ENCODE results near the gene FOXE1.

Gene FOXE1

DNA sequence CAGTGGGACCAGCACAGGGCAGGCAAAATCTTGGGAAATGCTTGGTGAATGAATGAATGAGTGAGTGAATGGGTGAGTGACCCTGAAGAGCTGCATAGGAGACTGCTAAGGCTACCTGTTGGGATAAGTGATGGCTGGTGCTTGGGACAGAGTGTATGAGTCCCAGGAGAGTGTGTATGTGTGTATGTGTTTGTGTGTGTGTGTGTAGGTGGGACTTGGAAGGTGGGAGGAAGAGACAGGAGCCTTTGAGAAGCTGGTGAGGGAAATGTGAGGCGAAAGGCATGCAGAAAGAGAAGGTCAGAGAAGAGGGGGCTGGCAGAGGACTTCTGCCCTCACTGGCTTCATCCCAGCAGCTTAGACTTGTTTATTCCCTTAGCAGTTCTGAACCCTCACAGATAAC is 33.3 kb upstream of the FOXE1 start:
- Histone ChIP-seq H2AFZ (ENCODE audit: low read length, unreplicated experiment) (no peak overlapping the region), H3K79me2 (ENCODE audit: control insufficient read depth, insufficient read depth, low read length, unreplicated experiment) (no peaks in the 10 kb centered on the region), H3K27ac (ENCODE audit: low read depth, low read length) (no peak overlapping the region), H3K36me3 (ENCODE audit: insufficient read depth, low read length) (no peaks in the 10 kb centered on the region), H3K4me3 (ENCODE audit: low read depth, low read length) (no peak overlapping the region), H3K27me3 (ENCODE audit: insufficient read depth, low read length) (peaks cover 56% of the 10 kb centered on the region), H3K4me1 (ENCODE audit: control insufficient read depth, insufficient read depth, low read length, unreplicated experiment) (no peaks in the 10 kb centered on the region)

DNA sequence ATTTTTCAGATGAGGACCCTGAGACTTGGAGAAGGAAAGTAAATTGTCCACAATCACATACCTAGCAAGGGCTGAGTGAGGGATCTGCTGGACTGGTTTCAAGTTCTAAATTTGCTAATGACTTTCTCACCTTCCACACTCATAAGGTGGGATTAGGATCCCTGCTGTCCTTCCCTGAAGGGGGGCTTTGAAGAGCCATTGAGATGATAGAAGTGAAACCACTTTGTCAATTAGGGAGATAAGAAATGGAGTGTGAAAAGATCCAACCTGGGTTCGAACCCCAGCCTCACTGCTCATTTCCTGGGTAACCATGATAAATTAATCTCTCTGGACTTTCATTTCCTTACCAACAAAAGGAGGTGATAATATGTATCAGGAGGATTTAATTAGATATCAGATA is 32.7 kb upstream of the FOXE1 start:
- no peak overlapping the region for H2AFZ ChIP-seq (ENCODE audit: low read length, unreplicated experiment)
- H3K4me1 ChIP-seq (ENCODE audit: control insufficient read depth, insufficient read depth, low read length, unreplicated experiment), result no peaks in the 10 kb centered on the region
- H3K4me3 ChIP-seq (ENCODE audit: low read depth, low read length), result no peak overlapping the region
- H3K27me3 ChIP-seq (ENCODE audit: insufficient read depth, low read length), result peaks cover 62% of the 10 kb centered on the region
- no peak overlapping the region for H3K27ac ChIP-seq (ENCODE audit: low read depth, low read length)
- no peaks in the 10 kb centered on the region for H3K79me2 ChIP-seq (ENCODE audit: control insufficient read depth, insufficient read depth, low read length, unreplicated experiment)
- H3K36me3 ChIP-seq (ENCODE audit: insufficient read depth, low read length), result no peaks in the 10 kb centered on the region

DNA sequence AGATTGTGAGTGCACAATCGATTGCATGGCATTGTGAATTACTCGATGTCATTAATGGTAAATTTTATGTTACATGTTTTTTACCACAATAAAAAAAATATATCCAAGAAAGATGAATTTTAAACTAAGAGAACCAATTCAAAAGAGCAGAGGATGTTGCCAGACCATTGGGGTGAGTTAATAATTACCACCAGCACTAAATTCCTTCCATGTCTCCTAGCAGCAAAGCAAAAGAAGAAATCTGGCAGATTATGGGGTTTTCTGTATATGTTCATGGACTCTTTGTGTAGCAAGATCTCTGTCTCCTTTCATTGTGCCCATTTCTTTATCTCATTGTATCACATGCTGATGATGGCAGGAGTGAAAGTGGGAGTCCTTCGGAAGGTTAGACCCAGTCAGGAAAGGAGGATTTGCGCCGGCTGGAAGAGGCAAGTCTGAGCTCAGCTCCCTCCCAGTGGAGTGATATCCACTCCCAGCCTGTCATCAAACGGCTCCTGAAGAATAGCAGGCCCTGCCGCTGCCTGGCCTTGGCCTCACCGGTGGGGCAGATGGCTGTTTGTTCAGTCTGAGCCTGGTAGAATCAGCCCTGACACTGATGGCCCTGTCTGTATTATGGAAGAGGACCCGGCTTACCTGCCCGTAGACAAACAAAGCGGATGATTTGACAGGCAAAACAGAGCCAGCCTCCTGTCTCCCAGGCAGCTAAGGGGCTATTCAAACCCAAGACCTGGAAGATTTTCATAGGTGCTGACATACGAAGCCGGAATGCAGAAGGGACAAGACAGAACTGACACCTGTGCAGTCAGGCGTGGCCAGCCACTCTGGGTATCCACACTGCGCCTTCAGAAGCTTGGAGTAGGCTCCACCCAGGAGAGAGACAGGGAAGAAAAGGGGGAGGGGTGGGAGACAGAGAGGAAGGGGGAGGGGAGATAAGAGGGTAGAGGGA is 21.9 kb upstream of the FOXE1 start:
- no peaks in the 10 kb centered on the region for H3K79me2 ChIP-seq (ENCODE audit: control insufficient read depth, insufficient read depth, low read length, unreplicated experiment)
- no peak overlapping the region for H2AFZ ChIP-seq (ENCODE audit: low read length, unreplicated experiment)
- H3K27ac ChIP-seq (ENCODE audit: low read depth, low read length), result no peak overlapping the region
- H3K4me3 ChIP-seq (ENCODE audit: low read depth, low read length), result no peak overlapping the region
- H3K36me3 ChIP-seq (ENCODE audit: insufficient read depth, low read length), result no peaks in the 10 kb centered on the region
- H3K4me1 ChIP-seq (ENCODE audit: control insufficient read depth, insufficient read depth, low read length, unreplicated experiment), result no peaks in the 10 kb centered on the region
- H3K27me3 ChIP-seq (ENCODE audit: insufficient read depth, low read length), result peaks cover 26% of the 10 kb centered on the region

DNA sequence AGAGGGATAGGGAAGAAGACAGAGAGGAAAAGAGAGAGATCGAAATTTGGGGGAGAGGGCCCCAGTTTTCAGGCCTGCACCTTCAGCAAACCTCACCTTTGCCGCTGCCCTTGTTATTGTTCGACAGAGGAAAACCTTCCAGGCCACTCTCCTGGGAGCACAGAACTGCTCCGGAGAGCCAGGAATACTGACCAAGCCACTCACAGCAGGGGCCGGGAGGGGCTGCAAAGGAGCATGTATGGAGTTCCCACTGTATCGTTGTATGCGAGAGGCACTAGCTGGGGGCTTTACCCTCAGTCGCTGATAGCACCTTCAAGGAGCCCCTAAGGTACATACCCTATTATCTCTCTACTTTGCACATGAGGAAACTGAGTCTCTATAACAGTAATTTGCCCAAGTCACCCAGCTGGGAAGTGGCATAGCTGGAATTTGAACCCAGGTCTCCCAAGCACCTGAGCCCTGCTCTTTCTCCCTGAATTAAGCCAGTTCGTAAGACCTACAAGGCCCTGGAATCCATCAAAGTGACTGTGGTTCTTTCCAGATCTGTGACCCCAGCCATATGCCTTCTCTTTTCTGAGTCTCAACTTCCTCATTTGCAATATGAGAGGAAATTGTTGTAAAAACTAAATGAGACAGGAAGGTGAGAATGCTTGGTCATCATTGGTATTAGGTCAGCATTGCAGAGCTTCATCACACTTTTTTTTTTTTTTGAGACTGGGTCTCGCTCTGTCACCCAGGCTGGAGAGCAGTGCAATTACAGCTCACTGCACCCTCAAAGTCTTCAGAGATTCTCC is 21.0 kb upstream of the FOXE1 start:
- Histone ChIP-seq H3K27ac (ENCODE audit: low read depth, low read length) (no peak overlapping the region), H3K27me3 (ENCODE audit: insufficient read depth, low read length) (peaks cover 18% of the 10 kb centered on the region), H3K4me1 (ENCODE audit: control insufficient read depth, insufficient read depth, low read length, unreplicated experiment) (no peaks in the 10 kb centered on the region), H3K4me3 (ENCODE audit: low read depth, low read length) (no peak overlapping the region), H3K79me2 (ENCODE audit: control insufficient read depth, insufficient read depth, low read length, unreplicated experiment) (no peaks in the 10 kb centered on the region), H2AFZ (ENCODE audit: low read length, unreplicated experiment) (no peak overlapping the region), H3K36me3 (ENCODE audit: insufficient read depth, low read length) (no peaks in the 10 kb centered on the region)

DNA sequence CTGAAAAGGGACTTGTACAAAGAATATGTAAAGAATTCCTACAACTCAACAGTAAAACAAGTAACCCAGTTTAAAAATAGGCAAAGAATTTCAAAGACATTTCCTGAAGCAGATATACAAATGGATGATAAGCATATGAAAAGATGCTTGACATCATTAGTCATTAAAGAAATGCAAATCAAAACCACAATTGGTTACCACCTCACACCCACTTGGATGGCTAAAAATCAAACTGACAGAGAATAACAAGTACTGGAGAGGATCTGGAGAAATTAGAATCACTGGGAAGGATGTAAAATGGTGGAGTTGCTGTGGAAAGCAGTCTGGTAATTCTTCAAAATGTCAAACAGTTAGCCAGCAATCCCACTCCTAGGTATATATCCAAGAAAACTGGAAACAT is 12.5 kb upstream of the FOXE1 start:
- peaks cover 9% of the 10 kb centered on the region for H3K4me1 ChIP-seq (ENCODE audit: control insufficient read depth, insufficient read depth, low read length, unreplicated experiment)
- no peak overlapping the region for H2AFZ ChIP-seq (ENCODE audit: low read length, unreplicated experiment)
- peaks cover 19% of the 10 kb centered on the region for H3K27me3 ChIP-seq (ENCODE audit: insufficient read depth, low read length)
- H3K79me2 ChIP-seq (ENCODE audit: control insufficient read depth, insufficient read depth, low read length, unreplicated experiment), result no peaks in the 10 kb centered on the region
- no peak overlapping the region for H3K27ac ChIP-seq (ENCODE audit: low read depth, low read length)
- H3K4me3 ChIP-seq (ENCODE audit: low read depth, low read length), result no peak overlapping the region
- H3K36me3 ChIP-seq (ENCODE audit: insufficient read depth, low read length), result no peaks in the 10 kb centered on the region

DNA sequence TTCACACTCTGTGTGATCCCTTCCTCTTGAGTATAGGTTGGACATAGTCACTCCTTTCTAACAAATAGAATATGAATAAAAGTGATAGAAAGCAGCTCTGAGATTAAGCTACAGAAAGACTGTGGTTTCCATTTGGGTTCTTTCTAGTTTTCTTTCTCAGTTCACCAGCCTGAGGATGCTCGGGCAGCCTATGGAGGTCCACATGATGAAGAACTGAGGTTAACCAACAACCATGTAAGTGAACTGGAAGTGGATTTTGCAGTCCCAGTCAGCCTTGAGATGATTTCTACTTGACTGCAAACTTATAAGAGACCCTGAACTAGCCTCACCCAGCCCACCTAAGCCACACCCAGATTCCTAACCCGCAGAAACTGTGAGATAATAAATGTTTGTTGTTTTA is 10.1 kb upstream of the FOXE1 start:
- no peak overlapping the region for H3K4me3 ChIP-seq (ENCODE audit: low read depth, low read length)
- H3K27ac ChIP-seq (ENCODE audit: low read depth, low read length), result no peak overlapping the region
- peaks cover 10% of the 10 kb centered on the region for H3K4me1 ChIP-seq (ENCODE audit: control insufficient read depth, insufficient read depth, low read length, unreplicated experiment)
- no peak overlapping the region for H2AFZ ChIP-seq (ENCODE audit: low read length, unreplicated experiment)
- no peaks in the 10 kb centered on the region for H3K79me2 ChIP-seq (ENCODE audit: control insufficient read depth, insufficient read depth, low read length, unreplicated experiment)
- H3K36me3 ChIP-seq (ENCODE audit: insufficient read depth, low read length), result no peaks in the 10 kb centered on the region
- H3K27me3 ChIP-seq (ENCODE audit: insufficient read depth, low read length), result peaks cover 43% of the 10 kb centered on the region

DNA sequence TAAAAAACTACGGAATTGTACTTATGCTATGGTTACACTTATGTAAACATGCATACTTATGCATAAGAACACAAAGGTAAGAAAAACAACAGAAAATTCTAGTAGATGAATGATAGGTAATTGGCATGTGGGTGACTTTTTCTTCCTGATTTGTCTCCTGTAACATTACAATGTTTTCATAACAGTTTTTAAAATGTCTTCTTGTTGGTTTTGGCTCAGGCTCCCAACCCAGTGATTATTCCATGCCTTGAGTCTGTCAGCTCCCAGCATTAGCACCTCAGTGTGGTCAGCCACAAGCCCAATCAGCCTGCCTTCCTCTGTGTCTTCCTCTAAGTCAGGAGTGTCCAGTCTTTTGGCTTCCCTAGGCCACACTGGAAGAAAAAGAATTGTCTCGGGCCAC is 7.9 kb upstream of the FOXE1 start:
- Histone ChIP-seq H3K36me3 (ENCODE audit: insufficient read depth, low read length) (no peaks in the 10 kb centered on the region), H3K27ac (ENCODE audit: low read depth, low read length) (no peak overlapping the region), H3K27me3 (ENCODE audit: insufficient read depth, low read length) (peaks cover 60% of the 10 kb centered on the region)

DNA sequence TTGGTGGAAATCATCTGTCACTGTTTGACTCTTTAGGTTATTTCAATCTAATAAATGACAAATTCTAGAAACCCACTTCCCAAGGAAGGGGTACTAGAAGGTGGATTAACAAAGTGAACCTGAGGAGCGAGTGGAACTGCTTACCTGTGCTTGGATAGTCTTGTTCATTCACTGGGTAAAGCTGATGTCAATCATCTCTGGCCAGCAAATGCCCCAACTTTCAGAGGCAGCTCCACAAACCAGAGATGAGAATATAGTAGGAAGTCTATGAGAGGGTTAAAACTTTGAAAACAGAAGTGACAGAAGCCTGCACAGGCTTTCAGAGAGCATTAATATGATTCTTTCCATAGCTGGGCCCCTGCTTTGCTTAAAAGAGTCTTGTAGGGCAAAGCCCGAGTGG is 7.3 kb upstream of the FOXE1 start:
- H3K36me3 ChIP-seq (ENCODE audit: insufficient read depth, low read length), result no peaks in the 10 kb centered on the region
- peaks cover 67% of the 10 kb centered on the region for H3K27me3 ChIP-seq (ENCODE audit: insufficient read depth, low read length)
- no peak overlapping the region for H2AFZ ChIP-seq (ENCODE audit: low read length, unreplicated experiment)
- no peak overlapping the region for H3K4me3 ChIP-seq (ENCODE audit: low read depth, low read length)
- peaks cover 6% of the 10 kb centered on the region for H3K4me1 ChIP-seq (ENCODE audit: control insufficient read depth, insufficient read depth, low read length, unreplicated experiment)
- H3K79me2 ChIP-seq (ENCODE audit: control insufficient read depth, insufficient read depth, low read length, unreplicated experiment), result no peaks in the 10 kb centered on the region
- no peak overlapping the region for H3K27ac ChIP-seq (ENCODE audit: low read depth, low read length)

More for the DNA sequence above, 7.9 kb upstream of the FOXE1 start:
- no peaks in the 10 kb centered on the region for H3K79me2 ChIP-seq (ENCODE audit: control insufficient read depth, insufficient read depth, low read length, unreplicated experiment)
- H3K4me1 ChIP-seq (ENCODE audit: control insufficient read depth, insufficient read depth, low read length, unreplicated experiment), result peaks cover 12% of the 10 kb centered on the region
- no peak overlapping the region for H2AFZ ChIP-seq (ENCODE audit: low read length, unreplicated experiment)
- H3K4me3 ChIP-seq (ENCODE audit: low read depth, low read length), result no peak overlapping the region

DNA sequence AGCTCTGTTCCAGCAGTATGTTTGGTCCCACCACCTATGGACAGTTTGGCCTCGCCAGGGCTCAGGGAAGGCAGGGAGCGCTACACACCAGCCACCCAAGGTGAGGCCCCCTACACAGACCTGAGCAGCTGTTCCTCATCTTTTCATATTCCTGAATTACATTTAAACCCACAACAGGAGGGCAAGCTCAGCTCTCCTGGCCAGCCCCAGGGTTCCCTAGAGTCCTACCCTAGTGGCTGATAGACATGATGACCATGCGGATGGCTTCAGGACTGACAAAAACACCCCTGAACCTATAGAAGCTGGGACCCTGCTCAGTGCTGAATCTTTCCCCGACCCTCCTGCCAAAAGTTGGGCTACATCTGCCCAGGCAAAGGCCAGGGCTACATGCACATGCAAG is 6.7 kb upstream of the FOXE1 start:
- peaks cover 6% of the 10 kb centered on the region for H3K4me1 ChIP-seq (ENCODE audit: control insufficient read depth, insufficient read depth, low read length, unreplicated experiment)
- H3K36me3 ChIP-seq (ENCODE audit: insufficient read depth, low read length), result no peaks in the 10 kb centered on the region
- peaks cover 73% of the 10 kb centered on the region for H3K27me3 ChIP-seq (ENCODE audit: insufficient read depth, low read length)

DNA sequence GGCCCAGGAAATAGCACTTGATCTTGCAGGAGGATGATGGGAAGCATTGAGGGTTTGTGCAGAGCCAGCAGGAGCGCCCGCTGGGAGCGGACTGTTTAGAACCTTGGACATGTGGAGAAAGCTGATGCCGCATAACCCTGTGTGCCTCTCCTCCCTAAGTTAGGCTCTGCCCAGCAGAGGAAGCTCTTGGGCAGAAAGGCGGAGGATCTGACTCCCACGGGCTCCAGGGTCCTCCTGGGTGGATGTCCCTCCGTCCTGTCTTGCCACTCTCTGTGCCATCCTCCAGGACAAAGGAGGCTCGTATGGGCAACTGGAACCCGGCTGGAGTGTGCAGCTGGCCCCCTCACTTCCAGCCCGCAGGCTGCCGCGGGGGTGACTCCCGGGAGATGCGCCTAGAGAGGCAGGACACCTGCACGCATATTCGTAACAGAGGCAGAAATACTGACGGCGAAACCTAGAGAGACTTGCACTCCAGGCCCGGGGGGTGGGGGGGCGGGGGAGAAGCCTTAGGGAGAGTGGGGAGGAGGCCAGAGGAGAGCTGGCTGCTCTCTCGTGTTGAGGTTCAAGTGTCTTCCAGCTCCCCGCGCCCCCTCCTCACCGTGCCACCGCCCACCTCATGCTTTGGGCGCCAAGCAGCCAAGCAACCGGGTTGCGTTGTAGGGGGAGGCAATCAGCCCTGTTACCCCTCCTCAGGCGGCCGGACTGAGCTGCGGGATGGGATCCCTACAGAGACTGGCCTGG is 5.4 kb upstream of the FOXE1 start:
- Histone ChIP-seq H3K27ac (ENCODE audit: low read depth, low read length) (no peak overlapping the region), H3K79me2 (ENCODE audit: control insufficient read depth, insufficient read depth, low read length, unreplicated experiment) (no peaks in the 10 kb centered on the region), H3K4me3 (ENCODE audit: low read depth, low read length) (peak overlapping the region; percentile 50), H3K4me1 (ENCODE audit: control insufficient read depth, insufficient read depth, low read length, unreplicated experiment) (peaks cover 6% of the 10 kb centered on the region), H3K36me3 (ENCODE audit: insufficient read depth, low read length) (no peaks in the 10 kb centered on the region), H3K27me3 (ENCODE audit: insufficient read depth, low read length) (peaks cover 80% of the 10 kb centered on the region), H2AFZ (ENCODE audit: low read length, unreplicated experiment) (no peak overlapping the region)

More for the DNA sequence above, 6.7 kb upstream of the FOXE1 start:
- Histone ChIP-seq H2AFZ (ENCODE audit: low read length, unreplicated experiment) (no peak overlapping the region), H3K79me2 (ENCODE audit: control insufficient read depth, insufficient read depth, low read length, unreplicated experiment) (no peaks in the 10 kb centered on the region), H3K27ac (ENCODE audit: low read depth, low read length) (no peak overlapping the region), H3K4me3 (ENCODE audit: low read depth, low read length) (no peak overlapping the region)
